ENCODE results near the gene MAPK13.
"Not testable (repeated sequence)": the region's sequence is repeated elsewhere in the genome, so short reads cannot be mapped to it uniquely, and the experiment has no call there.

MAPK13 gene

GRCh38 chr6:36115412-36115811 is 14.9 kb upstream of the MAPK13 start:
- no peak for DNase-seq

- no peak for DNase-seq
Observed at GRCh38 chr6:36116066-36116864, 14.0 kb upstream of the MAPK13 start.

- no peak for DNase-seq
Observed at GRCh38 chr6:36116943-36117342, 13.4 kb upstream of the MAPK13 start.

- DNase-seq: no peak
Observed at GRCh38 chr6:36117658-36118549, 12.4 kb upstream of the MAPK13 start.

GRCh38 chr6:36118550-36119107 is 11.7 kb upstream of the MAPK13 start:
- peak; percentile 74 for DNase-seq

- no peak for DNase-seq
Observed at GRCh38 chr6:36119209-36119608, 11.1 kb upstream of the MAPK13 start.

- DNase-seq: no peak
Observed at GRCh38 chr6:36120018-36120417, 10.3 kb upstream of the MAPK13 start.

GRCh38 chr6:36120539-36120938 is 9.8 kb upstream of the MAPK13 start:
- peak; percentile 78 for DNase-seq

- DNase-seq: peak; percentile 74
Observed at GRCh38 chr6:36120979-36121786, 9.1 kb upstream of the MAPK13 start.

GRCh38 chr6:36121787-36122494 is 8.4 kb upstream of the MAPK13 start:
- no peak for DNase-seq

GRCh38 chr6:36122495-36123269 is 7.6 kb upstream of the MAPK13 start:
- no peak for DNase-seq

- DNase-seq: peak; percentile 93
Observed at GRCh38 chr6:36123270-36124139, 6.8 kb upstream of the MAPK13 start.

- not testable (repeated sequence) for DNase-seq
Observed at GRCh38 chr6:36124346-36124745, 6.0 kb upstream of the MAPK13 start.

GRCh38 chr6:36124881-36125280 is 5.4 kb upstream of the MAPK13 start:
- DNase-seq: no peak

- no peak for DNase-seq
Observed at GRCh38 chr6:36125575-36125974, 4.7 kb upstream of the MAPK13 start.

- DNase-seq: no peak
Observed at GRCh38 chr6:36126121-36126520, 4.2 kb upstream of the MAPK13 start.

- no peak for DNase-seq
Observed at GRCh38 chr6:36126553-36127458, 3.5 kb upstream of the MAPK13 start.

- DNase-seq: no peak
Observed at GRCh38 chr6:36127462-36128016, 2.8 kb upstream of the MAPK13 start.

- no peak for DNase-seq
Observed at GRCh38 chr6:36128073-36128472, 2.2 kb upstream of the MAPK13 start.
